ENCODE results near the gene ZNF750.

Gene ZNF750

GRCh38 chr17:82872591-82873520 lies 33.0 kb upstream of the ZNF750 start:
- no peak for DNase-seq

DNA sequence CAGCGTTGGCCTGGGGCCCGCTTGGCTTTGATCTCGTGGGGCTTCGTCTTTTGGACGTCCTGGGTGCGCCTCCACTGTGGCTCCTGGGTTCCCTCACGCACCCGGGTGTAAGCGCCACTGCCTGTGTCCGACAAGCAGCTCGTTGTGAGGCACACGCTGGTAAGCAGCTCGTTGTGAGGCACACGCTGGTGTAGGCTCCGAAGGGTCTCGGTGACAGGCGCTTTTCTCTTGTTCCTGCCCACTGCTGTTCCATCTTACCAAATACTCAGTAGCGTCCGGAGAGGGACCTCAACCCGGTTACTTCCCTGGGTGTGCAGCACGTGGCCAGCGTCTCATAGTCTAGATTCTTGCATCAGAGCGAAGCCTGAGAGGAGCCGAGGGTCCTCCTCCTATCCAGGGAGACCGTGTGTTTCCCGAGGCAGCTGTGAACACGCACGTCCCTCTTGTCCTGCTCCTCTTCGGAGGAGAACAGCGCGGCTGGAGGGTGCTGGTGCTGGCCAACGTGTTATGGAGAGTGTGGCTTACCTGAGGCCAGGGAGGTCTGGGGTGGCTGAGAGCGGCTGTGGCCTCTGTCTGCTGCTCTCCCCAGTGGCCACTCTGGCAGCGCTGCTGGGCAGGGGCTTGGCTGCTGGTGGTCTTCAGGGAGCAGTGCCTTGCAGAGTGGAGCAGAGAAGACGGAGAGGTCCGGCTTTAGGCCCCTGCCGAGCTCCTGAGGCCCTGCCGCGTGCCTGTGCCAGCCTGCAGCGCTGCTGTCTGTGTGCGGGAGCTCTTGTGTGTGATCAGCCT lies 32.1 kb upstream of the ZNF750 start:
- no peak for DNase-seq

- DNase-seq: no peak
Observed at GRCh38 chr17:82871056-82871775, 31.4 kb upstream of the ZNF750 start.

DNA sequence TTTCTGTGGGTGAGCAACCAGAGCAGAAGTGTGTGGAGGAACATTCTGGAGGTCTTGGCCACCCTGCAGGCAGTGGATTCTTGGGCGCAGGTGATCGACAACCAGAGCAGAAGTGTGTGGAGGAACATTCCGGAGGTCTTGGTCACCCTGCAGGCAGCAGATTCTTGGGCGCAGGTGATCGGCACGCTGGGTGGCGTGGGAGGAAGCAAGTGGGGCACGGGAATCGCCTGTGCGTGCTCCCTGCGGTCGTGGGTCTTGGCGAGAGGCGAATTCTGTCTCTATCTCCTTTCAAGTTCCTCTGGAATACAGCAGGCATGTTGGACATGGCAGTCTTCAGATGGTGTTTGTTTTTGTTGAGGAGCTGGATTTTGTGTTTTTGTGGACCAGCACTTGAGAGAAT lies 30.7 kb upstream of the ZNF750 start:
- DNase-seq: no peak

- no peak for DNase-seq
Observed at GRCh38 chr17:82870091-82870491, 30.3 kb upstream of the ZNF750 start.

DNA sequence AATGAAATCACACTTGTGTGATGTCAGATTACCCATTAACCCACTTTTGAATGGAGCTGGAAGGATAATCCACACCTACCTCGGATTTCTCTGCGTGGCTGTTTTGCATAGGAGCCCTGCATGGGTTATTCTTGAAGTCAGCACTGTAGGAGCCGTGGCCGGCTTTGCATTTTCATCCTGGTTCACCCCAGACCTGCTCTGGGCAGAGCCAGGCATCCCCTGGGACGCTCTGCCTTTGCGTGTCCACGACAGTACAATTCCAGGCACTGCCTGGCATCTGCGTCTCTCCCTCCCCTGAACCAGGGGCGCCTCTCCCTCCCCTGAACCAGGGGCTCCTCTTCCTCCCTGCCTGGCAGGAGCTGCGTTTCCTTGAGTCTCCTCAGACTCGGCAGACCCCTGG lies 29.7 kb upstream of the ZNF750 start:
- DNase-seq: no peak

DNA sequence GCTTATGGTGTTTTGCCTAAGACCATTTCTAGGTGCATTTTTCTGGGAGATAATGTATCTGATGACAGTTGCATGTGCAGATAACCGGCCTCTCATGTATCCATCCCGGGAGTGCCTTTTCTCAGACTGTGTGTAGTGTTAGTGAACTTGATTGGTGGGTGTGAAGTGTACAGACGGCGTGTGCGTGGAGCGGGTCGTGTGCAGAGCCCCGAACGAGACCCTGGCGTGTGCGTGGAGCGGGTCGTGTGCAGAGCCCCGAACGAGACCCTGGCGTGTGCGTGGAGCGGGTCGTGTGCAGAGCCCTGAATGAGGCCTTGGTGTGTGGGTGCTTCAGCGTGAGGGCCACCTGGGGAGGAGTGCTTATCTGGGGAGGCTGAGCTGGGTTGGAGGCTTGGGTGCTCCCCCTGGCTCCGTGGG lies 28.9 kb upstream of the ZNF750 start:
- no peak for DNase-seq

GRCh38 chr17:82867763-82868325 lies 28.0 kb upstream of the ZNF750 start:
- DNase-seq: no peak

- DNase-seq: no peak
Observed at GRCh38 chr17:82866590-82867191, 26.9 kb upstream of the ZNF750 start.

GRCh38 chr17:82865774-82866395 lies 26.1 kb upstream of the ZNF750 start:
- DNase-seq: no peak

GRCh38 chr17:82865274-82865673 lies 25.5 kb upstream of the ZNF750 start:
- DNase-seq: no peak

DNA sequence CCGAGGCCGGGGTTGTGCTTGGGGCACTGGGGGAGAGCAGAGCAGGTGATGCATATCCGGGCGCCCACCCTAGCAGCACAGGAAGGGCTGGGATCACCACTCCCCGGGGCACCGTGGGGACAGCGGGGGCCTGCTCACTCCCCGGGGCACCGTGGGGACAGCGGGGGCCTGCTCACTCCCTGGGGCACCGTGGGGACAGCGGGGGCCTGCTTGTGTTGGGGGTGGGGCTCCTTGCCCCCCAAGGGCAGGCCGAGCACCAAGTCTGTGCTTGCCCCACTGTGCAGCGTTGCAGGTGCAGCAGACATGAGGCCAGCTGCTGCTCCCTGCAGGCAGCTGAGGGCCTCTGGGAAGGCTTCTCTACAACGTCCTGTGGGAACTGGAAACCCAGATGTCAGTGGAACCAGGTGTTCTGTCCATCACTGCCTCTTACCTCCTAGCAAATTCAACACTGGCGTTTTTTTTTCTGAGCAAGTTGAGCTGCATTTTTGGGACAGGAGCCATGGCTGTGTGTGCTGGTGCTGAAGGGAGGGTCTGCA lies 25.0 kb upstream of the ZNF750 start:
- no peak for DNase-seq

DNA sequence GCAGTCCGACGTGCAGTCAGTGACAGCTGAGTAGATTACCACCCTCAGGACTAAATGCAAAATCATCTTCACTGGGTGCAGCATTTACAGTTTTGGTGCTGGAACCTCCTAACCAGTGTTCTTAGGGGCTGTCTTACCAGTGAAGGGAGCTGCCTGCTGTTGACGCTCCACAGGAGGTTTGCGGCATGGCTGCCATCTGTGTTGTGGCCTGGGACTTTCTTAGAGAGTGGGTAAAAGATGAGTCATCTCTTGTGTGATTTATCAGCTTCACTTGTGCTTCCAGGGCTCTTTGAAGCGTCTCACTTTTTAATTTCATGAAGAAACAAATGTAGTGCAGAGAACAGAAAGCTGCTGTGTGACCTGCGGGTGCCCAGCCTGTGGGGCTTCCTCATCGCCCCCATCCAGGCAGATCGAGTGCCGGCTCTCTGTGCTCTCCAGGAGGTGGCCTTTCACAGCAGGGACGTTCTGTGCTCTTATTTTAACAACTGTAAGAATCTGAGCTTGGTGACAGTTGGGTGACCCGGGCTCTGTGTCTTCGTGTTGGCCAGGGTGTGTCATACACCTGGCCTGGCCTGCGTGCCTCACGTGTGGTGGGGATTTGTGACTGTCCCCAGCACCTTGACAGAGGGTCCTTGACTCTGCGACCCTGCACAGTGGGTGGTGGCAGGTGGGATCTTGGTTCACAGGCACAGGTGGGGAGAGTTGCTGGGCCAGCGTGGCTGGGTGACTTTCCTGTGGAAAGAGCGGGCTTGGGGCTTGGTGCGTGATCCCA lies 24.3 kb upstream of the ZNF750 start:
- no peak for DNase-seq

GRCh38 chr17:82863383-82863940 lies 23.6 kb upstream of the ZNF750 start:
- no peak for DNase-seq

DNA sequence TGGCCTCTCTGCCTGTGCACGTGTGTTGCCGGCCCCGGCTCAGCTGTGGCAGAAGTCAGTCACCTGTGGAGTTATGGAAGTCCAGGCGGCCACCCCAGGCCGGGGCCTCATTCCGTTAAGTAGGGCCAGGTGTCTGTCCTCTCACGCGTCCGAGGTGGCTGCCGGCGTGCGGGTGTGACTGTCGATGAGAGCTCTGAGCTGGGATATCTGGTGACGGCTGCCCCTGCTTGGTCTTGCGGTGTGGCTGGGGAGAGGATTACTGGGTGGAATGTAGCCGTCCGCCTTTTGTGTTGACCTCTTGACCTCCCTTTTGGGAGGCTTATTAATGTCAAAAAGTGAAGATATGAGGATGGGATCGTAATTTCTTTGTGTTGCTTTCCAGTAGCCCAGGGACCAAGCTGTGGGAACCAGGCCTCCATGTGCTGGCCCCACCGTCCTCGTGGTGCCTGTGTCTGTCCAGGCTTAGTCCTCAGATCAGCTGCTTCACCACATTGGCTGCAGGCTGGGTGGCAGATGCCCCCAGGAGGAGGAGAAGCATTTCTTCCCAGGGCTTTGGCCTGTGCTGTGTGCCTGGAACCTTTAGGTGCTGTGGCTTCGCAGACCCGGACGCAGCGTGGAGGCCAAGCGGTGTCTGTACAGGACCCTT lies 23.0 kb upstream of the ZNF750 start:
- DNase-seq: no peak

DNA sequence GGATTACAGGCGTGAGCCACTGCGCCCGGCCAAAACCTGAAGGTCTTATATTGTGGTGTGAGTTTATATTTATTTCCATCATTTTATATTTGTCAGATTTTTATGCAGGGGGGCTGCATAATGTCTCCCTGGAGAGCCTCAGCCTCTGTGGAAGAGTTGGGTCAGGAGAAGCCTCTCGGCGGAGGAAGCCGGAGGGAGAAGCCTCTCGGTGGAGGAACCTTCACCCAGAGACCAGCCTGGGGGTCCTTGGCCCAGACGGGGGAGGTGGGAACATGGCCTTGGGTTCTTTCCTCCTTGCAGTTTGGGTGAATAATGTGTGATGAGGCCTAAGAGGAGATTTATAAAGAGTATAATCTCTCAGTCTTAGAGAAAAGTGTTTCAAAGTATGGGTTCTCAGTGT lies 22.4 kb upstream of the ZNF750 start:
- no peak for DNase-seq

GRCh38 chr17:82861393-82861775 lies 21.6 kb upstream of the ZNF750 start:
- no peak for DNase-seq

DNA sequence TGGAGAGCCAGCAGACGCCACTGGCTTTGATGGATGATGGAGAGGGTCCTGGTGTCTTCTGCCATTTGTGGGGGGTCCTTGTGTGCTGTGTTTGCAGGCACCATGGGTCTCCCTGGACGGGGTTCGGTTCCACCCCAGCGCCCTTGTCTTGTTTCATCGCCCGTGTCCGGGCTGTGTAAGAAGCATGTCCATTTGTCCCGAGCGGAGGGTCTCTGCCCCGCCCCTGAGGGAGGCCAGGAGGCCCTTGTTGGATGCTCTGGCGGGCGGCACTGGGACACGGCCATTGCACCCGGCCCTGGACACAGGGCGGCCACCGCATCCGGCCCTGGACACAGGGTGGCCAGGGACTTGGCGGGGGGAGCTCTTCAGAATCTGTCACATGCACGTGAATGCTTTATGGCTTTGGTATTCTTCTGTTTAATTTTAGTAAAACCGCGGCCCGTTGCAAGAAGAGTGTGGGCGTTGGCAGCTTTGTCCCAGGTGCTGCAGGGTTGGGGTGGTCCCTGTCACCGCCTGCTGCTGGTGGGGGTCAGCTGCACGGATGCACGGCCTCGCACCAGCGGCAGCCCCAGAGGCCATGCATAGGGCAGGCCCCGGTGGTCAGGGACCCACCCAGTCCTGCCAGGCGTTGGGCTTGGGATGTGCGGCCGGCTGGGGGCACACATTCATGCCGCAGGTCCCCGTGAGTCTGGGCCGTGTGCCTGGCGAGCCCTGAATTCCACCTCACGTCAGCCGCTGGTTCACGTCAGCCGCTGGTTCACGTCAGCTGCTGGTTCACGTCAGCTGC lies 21.0 kb upstream of the ZNF750 start:
- no peak for DNase-seq
